Calu3 (cell line): ENCODE data around the gene MAT2B. TPM values are rescaled to one million over a fixed set of nuclear protein-coding genes. Genes with fewer than 3 reads are reported as not detected.
"Not testable (repeated sequence)": the region's sequence is repeated elsewhere in the genome, so short reads cannot be mapped to it uniquely, and the experiment has no call there.

Experiments used
- BruUV-seq: library from RNA; stranded (reverse); fragments of 400-500 nt; replicated peaks from 2 replicates; lab custom pipeline; 2021; lab: Mats Ljungman, UMichigan
- CTCF ChIA-PET: fragments of 300-600 bp; sonication (Branson Sonifier 250); formaldehyde crosslinking; loops from one replicate; lab custom pipeline; 2022; ENCODE audit warnings: antibody characterized with exemption; lab: Charles Lee
- DNase-seq: peaks from one replicate; pipeline ENCODE4 v3.0.0; 2022
- H3K27ac Mint-ChIP-seq: one replicate; pipeline ENCODE4 v1.8.0; 2022; ENCODE audit warnings: mixed read lengths; ENCODE audit not compliant: unreplicated experiment
- H3K27me3 Mint-ChIP-seq: one replicate; pipeline ENCODE4 v1.8.0; 2022; ENCODE audit warnings: mixed read lengths; ENCODE audit not compliant: unreplicated experiment
- H3K36me3 Mint-ChIP-seq: one replicate; pipeline ENCODE4 v1.8.0; 2022; ENCODE audit warnings: mild to moderate bottlenecking, moderate library complexity, mixed read lengths; ENCODE audit not compliant: insufficient read depth, unreplicated experiment
- H3K4me1 Mint-ChIP-seq: one replicate; pipeline ENCODE4 v1.8.0; 2022; ENCODE audit warnings: mild to moderate bottlenecking, low read depth, mixed read lengths; ENCODE audit not compliant: unreplicated experiment
- H3K4me3 Mint-ChIP-seq: one replicate; pipeline ENCODE4 v1.8.0; 2022; ENCODE audit warnings: mild to moderate bottlenecking, low read depth, moderate library complexity, mixed read lengths; ENCODE audit not compliant: unreplicated experiment
- H3K9me3 Mint-ChIP-seq: one replicate; pipeline ENCODE4 v1.8.0; 2022; ENCODE audit warnings: low read depth, mixed read lengths; ENCODE audit not compliant: unreplicated experiment
- intact Hi-C: fragments of 100-400 bp; cut with micrococcal nuclease; formaldehyde crosslinking; loops from one replicate; pipeline ENCODE4 v1.10.0; 2022; ENCODE audit not compliant: unreplicated experiment
- total RNA-seq: library from RNA; stranded (reverse); gene quantifications from 2 replicates; pipeline ENCODE4 v1.2.3, GENCODE V29; 2022
- TF ChIP-seq, protein P1 (sequence below): fragments of 200-600 bp; IDR thresholded peaks from one replicate; pipeline ENCODE4 v1.8.0; 2022; ENCODE audit warnings: antibody characterized with exemption; ENCODE audit not compliant: unreplicated experiment

The MAT2B gene
- total RNA-seq, 1 experiment from 2014 or later, result 85.5 TPM

GRCh38 chr5:163534492-163535094 lies 29.2 kb downstream of the MAT2B start:
- DNase-seq, result no peak
- H3K4me1 Mint-ChIP-seq, result no peaks in the 10 kb centered on the region
- TF ChIP-seq, protein P1, sequence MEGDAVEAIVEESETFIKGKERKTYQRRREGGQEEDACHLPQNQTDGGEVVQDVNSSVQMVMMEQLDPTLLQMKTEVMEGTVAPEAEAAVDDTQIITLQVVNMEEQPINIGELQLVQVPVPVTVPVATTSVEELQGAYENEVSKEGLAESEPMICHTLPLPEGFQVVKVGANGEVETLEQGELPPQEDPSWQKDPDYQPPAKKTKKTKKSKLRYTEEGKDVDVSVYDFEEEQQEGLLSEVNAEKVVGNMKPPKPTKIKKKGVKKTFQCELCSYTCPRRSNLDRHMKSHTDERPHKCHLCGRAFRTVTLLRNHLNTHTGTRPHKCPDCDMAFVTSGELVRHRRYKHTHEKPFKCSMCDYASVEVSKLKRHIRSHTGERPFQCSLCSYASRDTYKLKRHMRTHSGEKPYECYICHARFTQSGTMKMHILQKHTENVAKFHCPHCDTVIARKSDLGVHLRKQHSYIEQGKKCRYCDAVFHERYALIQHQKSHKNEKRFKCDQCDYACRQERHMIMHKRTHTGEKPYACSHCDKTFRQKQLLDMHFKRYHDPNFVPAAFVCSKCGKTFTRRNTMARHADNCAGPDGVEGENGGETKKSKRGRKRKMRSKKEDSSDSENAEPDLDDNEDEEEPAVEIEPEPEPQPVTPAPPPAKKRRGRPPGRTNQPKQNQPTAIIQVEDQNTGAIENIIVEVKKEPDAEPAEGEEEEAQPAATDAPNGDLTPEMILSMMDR, result no peak
- no peaks in the 10 kb centered on the region for H3K9me3 Mint-ChIP-seq
- no peaks in the 10 kb centered on the region for H3K36me3 Mint-ChIP-seq
- H3K27me3 Mint-ChIP-seq, result no peaks in the 10 kb centered on the region
- intact Hi-C loops, result no loop called here
- CTCF ChIA-PET, result no interaction called here
- no TSS peak for BruUV-seq
- no peak overlapping the region for H3K27ac Mint-ChIP-seq
- no peak overlapping the region for H3K4me3 Mint-ChIP-seq

DNA sequence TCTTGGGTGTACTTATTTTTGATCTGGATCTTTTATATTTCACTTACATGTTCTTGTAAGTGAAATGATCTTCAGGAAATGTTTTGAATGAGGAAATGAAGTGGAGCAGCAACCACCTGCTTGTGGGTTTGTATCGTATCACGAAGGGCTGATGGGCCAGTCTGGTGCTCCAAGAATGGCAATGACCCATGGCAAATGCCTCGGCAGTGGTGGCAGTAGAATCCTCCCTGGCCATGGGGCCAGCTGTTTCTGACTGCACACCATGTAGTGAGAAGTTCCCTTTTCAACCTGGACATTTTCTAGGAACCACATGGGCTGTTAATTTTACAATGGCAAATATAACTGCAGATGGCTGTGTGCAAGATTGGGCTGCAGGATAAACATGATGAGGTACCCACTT lies 29.9 kb downstream of the MAT2B start:
- CTCF ChIA-PET, result no interaction called here
- H3K27me3 Mint-ChIP-seq, result no peaks in the 10 kb centered on the region
- no peaks in the 10 kb centered on the region for H3K36me3 Mint-ChIP-seq
- H3K4me3 Mint-ChIP-seq, result no peak overlapping the region
- H3K4me1 Mint-ChIP-seq, result no peaks in the 10 kb centered on the region
- no TSS peak for BruUV-seq
- no peaks in the 10 kb centered on the region for H3K9me3 Mint-ChIP-seq
- H3K27ac Mint-ChIP-seq, result no peak overlapping the region
- intact Hi-C loops, result no loop called here
- no peak for DNase-seq
- TF ChIP-seq, protein P1, result no peak

GRCh38 chr5:163536442-163536841 lies 31.0 kb downstream of the MAT2B start:
- CTCF ChIA-PET, DNase-seq, BruUV-seq, intact Hi-C loops, H3K4me3 Mint-ChIP-seq, H3K27ac Mint-ChIP-seq, H3K9me3 Mint-ChIP-seq, H3K27me3 Mint-ChIP-seq, H3K4me1 Mint-ChIP-seq, H3K36me3 Mint-ChIP-seq: not testable (repeated sequence)

GRCh38 chr5:163540696-163541095 lies 35.3 kb downstream of the MAT2B start:
- no peak for DNase-seq
- no peak overlapping the region for H3K4me3 Mint-ChIP-seq
- H3K9me3 Mint-ChIP-seq, result no peaks in the 10 kb centered on the region
- no peaks in the 10 kb centered on the region for H3K36me3 Mint-ChIP-seq
- intact Hi-C loops, result no loop called here
- no peaks in the 10 kb centered on the region for H3K27me3 Mint-ChIP-seq
- CTCF ChIA-PET, result no interaction called here
- no peaks in the 10 kb centered on the region for H3K4me1 Mint-ChIP-seq
- no peak overlapping the region for H3K27ac Mint-ChIP-seq
- TF ChIP-seq, protein P1, result no peak
- no TSS peak for BruUV-seq

GRCh38 chr5:163542771-163543170 lies 37.4 kb downstream of the MAT2B start:
- BruUV-seq, result no TSS peak
- CTCF ChIA-PET, result no interaction called here
- Mint-ChIP-seq H3K36me3 (no peaks in the 10 kb centered on the region), H3K4me3 (no peak overlapping the region), H3K27ac (no peak overlapping the region), H3K4me1 (no peaks in the 10 kb centered on the region), H3K27me3 (no peaks in the 10 kb centered on the region), H3K9me3 (no peaks in the 10 kb centered on the region)
- intact Hi-C loops, result no loop called here
- TF ChIP-seq, protein P1, result no peak
- no peak for DNase-seq
